Stimulated activated CD8-positive, alpha-beta memory T cell treated with anti-CD3 and anti-CD28 coated beads, Interleukin-7, amount 100 ng/mL, for 24 hours (primary cell): ENCODE results near the gene TDP1.

Source experiments
- DNase-seq: peaks from one replicate; pipeline ENCODE4 v3.0.0-alpha.2; 2020; ENCODE audit warnings: low read depth

TDP1 gene

DNA sequence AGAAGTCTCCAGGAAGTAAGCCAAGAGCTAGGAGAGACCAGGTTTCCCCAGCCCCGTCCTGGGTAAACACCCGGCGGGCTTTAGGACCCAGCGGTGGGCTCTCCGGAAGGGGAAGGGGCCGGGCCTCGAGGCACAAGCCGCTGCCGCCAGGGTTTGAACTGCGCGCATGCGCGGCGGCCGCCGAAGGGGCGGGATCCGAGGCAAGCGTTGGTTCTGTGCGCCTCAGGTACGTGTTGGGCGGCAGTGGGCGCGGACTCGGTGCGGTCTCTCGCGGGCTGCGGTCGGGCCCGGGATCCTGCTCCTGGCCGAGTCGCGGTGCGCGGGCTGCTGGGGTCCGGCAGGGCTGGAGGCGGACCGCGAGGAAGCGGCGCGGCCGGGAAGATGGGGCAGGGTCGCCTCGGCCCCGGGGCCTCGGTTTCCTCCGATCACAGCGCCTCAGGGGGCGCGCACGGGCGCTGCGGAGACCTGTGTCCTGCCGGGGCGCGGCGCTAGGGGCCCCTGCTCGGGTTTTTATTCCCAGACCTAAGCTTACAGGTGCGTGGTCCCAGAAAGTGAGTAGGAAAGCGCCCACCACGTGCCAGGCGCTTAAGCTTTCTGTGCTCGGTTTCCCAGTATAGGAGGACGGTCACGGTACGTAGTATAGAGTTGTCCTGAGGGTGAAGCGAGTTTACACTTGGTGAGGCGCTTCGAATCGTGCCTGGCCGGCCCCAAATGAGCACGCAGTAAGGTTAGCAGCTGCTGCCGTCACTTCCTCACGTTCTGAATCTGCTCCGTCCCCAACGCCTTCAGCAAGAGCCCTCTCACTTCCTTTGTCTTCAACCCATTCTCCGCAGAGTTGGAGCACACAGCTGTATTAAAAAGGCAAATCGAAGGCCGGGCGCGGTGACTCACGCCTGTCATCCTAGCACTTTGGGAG is at the start of gene TDP1:
Gene TDP1 (plus strand): TSS at position 183 of the 916 bp plus-strand sequence. CDS start 7,188 bp downstream, outside the sequence.
- DNase-seq = peak; percentile 94

GRCh38 chr14:89906000-89906399 is 49.7 kb upstream of the TDP1 start:
- DNase-seq = no peak

DNA sequence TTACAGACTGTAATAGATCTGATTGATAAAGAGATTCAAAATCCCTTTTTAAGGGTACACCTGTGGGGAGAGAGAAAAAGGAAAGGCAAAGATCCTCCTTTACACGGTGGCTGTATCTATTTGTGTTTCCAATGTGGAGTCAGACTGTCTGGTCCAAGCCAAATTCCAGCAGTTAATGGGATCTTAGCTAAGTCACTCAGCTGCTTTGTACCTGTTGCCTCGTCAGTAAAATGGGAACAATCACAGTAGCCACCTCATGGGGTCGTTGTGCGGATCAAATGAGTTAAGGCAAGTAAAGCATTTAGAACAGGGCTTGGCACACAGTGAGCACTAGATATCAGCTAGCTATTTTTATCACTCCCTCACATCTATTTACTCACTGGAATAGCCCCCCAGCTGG is 48.1 kb upstream of the TDP1 start:
- DNase-seq = no peak

- DNase-seq = no peak
Observed at GRCh38 chr14:89908712-89909450, 46.8 kb upstream of the TDP1 start.

DNA sequence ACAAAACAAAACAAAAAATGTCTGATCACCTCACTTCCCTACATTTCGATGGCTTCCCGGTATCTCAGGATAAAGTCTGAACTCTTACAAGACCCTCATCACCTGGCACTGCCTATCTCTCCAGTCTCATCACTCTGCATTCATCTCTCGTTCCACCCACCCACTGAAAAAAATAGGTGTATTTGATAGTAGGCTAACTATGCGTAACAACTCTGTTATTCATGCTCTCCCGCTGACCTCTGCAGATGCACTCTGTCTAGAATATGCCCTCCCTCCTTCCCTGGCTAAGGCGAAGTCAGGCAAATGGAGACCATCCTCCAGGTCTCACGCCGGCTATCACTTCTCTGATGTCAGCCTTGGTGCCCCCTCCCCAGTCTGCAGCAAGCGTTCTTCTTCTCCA is 46.1 kb upstream of the TDP1 start:
- no peak for DNase-seq

DNA sequence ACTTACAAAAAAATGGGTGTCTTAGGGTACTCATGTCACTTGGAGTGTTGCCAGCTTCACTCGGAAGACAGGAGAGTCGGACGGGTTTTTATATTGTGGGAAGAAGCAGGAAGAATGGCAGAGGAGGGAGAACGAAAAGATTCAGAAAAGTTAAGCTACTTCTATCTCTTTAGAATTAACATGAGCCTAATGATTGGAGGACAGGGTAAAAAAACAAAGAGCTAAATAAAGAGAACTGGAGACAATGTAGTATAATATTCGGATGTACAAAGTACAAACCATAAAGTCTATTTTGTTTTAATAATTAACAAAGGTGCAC is 45.1 kb upstream of the TDP1 start:
- DNase-seq = no peak

GRCh38 chr14:89911010-89911919 is 44.5 kb upstream of the TDP1 start:
- no peak for DNase-seq

DNA sequence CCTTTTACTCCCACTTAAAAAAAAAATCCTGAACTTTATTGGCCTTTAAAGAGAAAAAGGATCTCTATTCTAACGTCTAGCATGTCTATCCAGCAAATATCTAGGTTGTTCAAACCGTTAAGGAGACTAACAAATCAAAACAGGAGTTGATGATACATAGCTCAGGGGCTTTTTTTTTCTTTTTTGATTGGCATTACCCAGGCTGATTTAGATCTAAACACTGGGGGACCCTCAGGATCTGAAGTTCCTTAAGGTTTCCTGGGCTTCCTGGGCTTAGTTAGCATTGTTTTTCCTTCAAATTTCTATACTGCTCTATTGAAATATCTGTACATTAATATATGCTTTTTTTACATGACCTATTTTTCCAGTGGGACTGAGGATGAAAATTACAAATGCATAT is 43.5 kb upstream of the TDP1 start:
- DNase-seq = no peak

GRCh38 chr14:89912667-89913211 is 43.0 kb upstream of the TDP1 start:
- DNase-seq = no peak

- DNase-seq = peak; percentile 17
Observed at GRCh38 chr14:89915114-89915878, 40.4 kb upstream of the TDP1 start.

GRCh38 chr14:89918721-89919120 is 37.0 kb upstream of the TDP1 start:
- DNase-seq = no peak

- DNase-seq = no peak
Observed at GRCh38 chr14:89920056-89920455, 35.7 kb upstream of the TDP1 start.

- DNase-seq = no peak
Observed at GRCh38 chr14:89921346-89921745, 34.4 kb upstream of the TDP1 start.

- DNase-seq = no peak
Observed at GRCh38 chr14:89922031-89922907, 33.5 kb upstream of the TDP1 start.

GRCh38 chr14:89924268-89924667 is 31.5 kb upstream of the TDP1 start:
- no peak for DNase-seq

GRCh38 chr14:89926694-89927093 is 29.0 kb upstream of the TDP1 start:
- DNase-seq = no peak

DNA sequence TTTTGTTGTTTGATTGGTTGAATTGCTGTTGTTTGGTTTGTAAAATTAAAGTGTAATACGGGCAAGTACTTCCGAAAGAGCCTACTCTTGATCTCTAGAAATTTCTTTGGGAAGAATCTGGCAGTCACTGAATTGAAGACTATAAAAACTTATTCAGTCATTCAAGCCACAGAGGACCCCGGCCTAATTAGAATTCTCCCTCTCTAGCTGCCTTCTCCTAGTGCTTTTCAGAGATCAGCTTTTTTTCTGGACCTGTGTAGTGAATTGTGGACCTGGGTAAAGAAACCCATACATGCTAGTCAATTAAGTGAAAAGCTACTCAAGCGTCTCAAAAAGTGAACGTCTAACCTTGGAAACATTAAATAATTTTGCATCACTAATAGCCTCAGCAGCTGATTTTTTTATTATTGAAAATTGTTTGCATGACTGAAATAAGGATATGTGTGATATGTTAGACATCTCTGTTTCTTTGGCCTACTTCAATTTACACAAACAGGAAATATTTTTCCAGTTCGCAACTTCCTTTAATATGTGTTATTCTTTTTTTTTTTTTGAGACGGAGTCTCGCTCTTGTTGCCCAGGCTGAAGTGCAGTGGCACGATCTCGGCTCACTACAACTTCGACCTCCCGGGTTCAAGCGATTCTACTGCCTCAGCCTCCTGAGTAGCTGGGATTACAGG is 28.4 kb upstream of the TDP1 start:
- DNase-seq = no peak

- no peak for DNase-seq
Observed at GRCh38 chr14:89933002-89933401, 22.7 kb upstream of the TDP1 start.

- no peak for DNase-seq
Observed at GRCh38 chr14:89936654-89937185, 19.0 kb upstream of the TDP1 start.
